IPS-NIHi11 (cell line): Measurements from ENCODE around the gene SHANK3.
"Not testable (repeated sequence)": the region's sequence is repeated elsewhere in the genome, so short reads cannot be mapped to it uniquely, and the experiment has no call there.

Source experiments
- DNase-seq: peaks from one replicate; pipeline ENCODE4 v3.0.0; 2012; ENCODE audit warnings: mixed read lengths, low spot score

The SHANK3 gene

GRCh38 chr22:50653256-50653655, 19.4 kb upstream of the SHANK3 start:
- DNase-seq: no peak

- not testable (repeated sequence) for DNase-seq
Observed at GRCh38 chr22:50654664-50655063, 18.0 kb upstream of the SHANK3 start.

GRCh38 chr22:50656122-50657070, 16.2 kb upstream of the SHANK3 start:
- DNase-seq: no peak

GRCh38 chr22:50657925-50658324, 14.7 kb upstream of the SHANK3 start:
- no peak for DNase-seq

GRCh38 chr22:50659711-50660110, 12.9 kb upstream of the SHANK3 start:
- DNase-seq: not testable (repeated sequence)

GRCh38 chr22:50660306-50660705, 12.3 kb upstream of the SHANK3 start:
- no peak for DNase-seq

GRCh38 chr22:50665212-50665611, 7.4 kb upstream of the SHANK3 start:
- DNase-seq: no peak

- DNase-seq: no peak
Observed at GRCh38 chr22:50665738-50666137, 6.9 kb upstream of the SHANK3 start.

- DNase-seq: peak; percentile 1
Observed at GRCh38 chr22:50670513-50670912, 2.1 kb upstream of the SHANK3 start.

GRCh38 chr22:50670914-50671538, 1.6 kb upstream of the SHANK3 start:
- peak; percentile 10 for DNase-seq

- peak; percentile 7 for DNase-seq
Observed at GRCh38 chr22:50671641-50672040, 982 bp upstream of the SHANK3 start.

- DNase-seq: no peak
Observed at GRCh38 chr22:50672041-50672440, 582 bp upstream of the SHANK3 start.

- DNase-seq: peak; percentile 65
Observed at GRCh38 chr22:50673231-50674129, 857 bp downstream of the SHANK3 start.

- DNase-seq: peak; percentile 82
Observed at GRCh38 chr22:50674130-50674500, 1.5 kb downstream of the SHANK3 start.

- peak; percentile 95 for DNase-seq
Observed at GRCh38 chr22:50674606-50675552, 2.3 kb downstream of the SHANK3 start.

GRCh38 chr22:50675553-50676179, 3.0 kb downstream of the SHANK3 start:
- peak; percentile 3 for DNase-seq

- peak; percentile 3 for DNase-seq
Observed at GRCh38 chr22:50676180-50676636, 3.6 kb downstream of the SHANK3 start.

- peak; percentile 2 for DNase-seq
Observed at GRCh38 chr22:50676661-50677492, 4.3 kb downstream of the SHANK3 start.

- peak; percentile 1 for DNase-seq
Observed at GRCh38 chr22:50677493-50678217, 5.0 kb downstream of the SHANK3 start.
